ENCODE data around the gene ALDH4A1.

ALDH4A1 gene

GRCh38 chr1:18898567-18898966, 3.8 kb downstream of the ALDH4A1 start:
- DNase-seq = no peak

- DNase-seq = no peak
Observed at GRCh38 chr1:18895317-18895716, 7.0 kb downstream of the ALDH4A1 start.

- DNase-seq = no peak
Observed at GRCh38 chr1:18893120-18893519, 9.2 kb downstream of the ALDH4A1 start.

- peak; percentile 80 for DNase-seq
Observed at GRCh38 chr1:18891858-18892257, 10.5 kb downstream of the ALDH4A1 start.

- no peak for DNase-seq
Observed at GRCh38 chr1:18891426-18891780, 11.0 kb downstream of the ALDH4A1 start.

- DNase-seq = no peak
Observed at GRCh38 chr1:18890706-18891425, 11.5 kb downstream of the ALDH4A1 start.

- peak; percentile 72 for DNase-seq
Observed at GRCh38 chr1:18886003-18886335, 16.4 kb downstream of the ALDH4A1 start.

GRCh38 chr1:18885311-18886002, 16.9 kb downstream of the ALDH4A1 start:
- DNase-seq = no peak

GRCh38 chr1:18884727-18885126, 17.6 kb downstream of the ALDH4A1 start:
- DNase-seq = no peak

- DNase-seq = no peak
Observed at GRCh38 chr1:18884419-18884717, 18.0 kb downstream of the ALDH4A1 start.

- DNase-seq = peak; percentile 92
Observed at GRCh38 chr1:18883636-18884418, 18.5 kb downstream of the ALDH4A1 start.

- DNase-seq = no peak
Observed at GRCh38 chr1:18883079-18883478, 19.3 kb downstream of the ALDH4A1 start.

- DNase-seq = no peak
Observed at GRCh38 chr1:18882486-18882885, 19.9 kb downstream of the ALDH4A1 start.

- DNase-seq = no peak
Observed at GRCh38 chr1:18881642-18882431, 20.5 kb downstream of the ALDH4A1 start.

GRCh38 chr1:18881164-18881563, 21.2 kb downstream of the ALDH4A1 start:
- DNase-seq = no peak

- no peak for DNase-seq
Observed at GRCh38 chr1:18880585-18880984, 21.8 kb downstream of the ALDH4A1 start.

GRCh38 chr1:18879791-18880309, 22.5 kb downstream of the ALDH4A1 start:
- DNase-seq = no peak

GRCh38 chr1:18879215-18879790, 23.1 kb downstream of the ALDH4A1 start:
- no peak for DNase-seq

GRCh38 chr1:18878538-18879214, 23.7 kb downstream of the ALDH4A1 start:
- DNase-seq = no peak

GRCh38 chr1:18877282-18877681, 25.1 kb downstream of the ALDH4A1 start:
- no peak for DNase-seq

GRCh38 chr1:18876210-18876609, 26.1 kb downstream of the ALDH4A1 start:
- DNase-seq = no peak

GRCh38 chr1:18875796-18876128, 26.6 kb downstream of the ALDH4A1 start:
- DNase-seq = no peak

All from islet precursor cell (in vitro differentiated cells).